Thyroid gland (tissue), 4 donors: Measurements from ENCODE around the gene VAMP5.
A peak's percentile ranks its signal among the peaks of the same experiment; 100 is the strongest.

Experiments used
- POLR2A ChIP-seq, 2 donors: fragments of 450-650 bp; IDR thresholded peaks; one replicate each; pipeline ENCODE4 v1.6.1; 2017; ENCODE audit warnings: antibody characterized with exemption in 2 of 2, mild to moderate bottlenecking in 2 of 2, moderate library complexity in 1 of 2
- TF ChIP-seq, protein P1 (sequence below), 6 experiments: fragments of 200-600 bp in 3 of 6; fragments of 450-650 bp in 3 of 6; sonication (generic) in 3 of 6; IDR thresholded peaks; one replicate each; pipeline ENCODE4 v1.5.1; 2016 to 2019; ENCODE audit warnings: antibody characterized with exemption in 6 of 6, mild to moderate bottlenecking in 2 of 6, inconsistent platforms in 1 of 6, moderate library complexity in 1 of 6

DNA sequence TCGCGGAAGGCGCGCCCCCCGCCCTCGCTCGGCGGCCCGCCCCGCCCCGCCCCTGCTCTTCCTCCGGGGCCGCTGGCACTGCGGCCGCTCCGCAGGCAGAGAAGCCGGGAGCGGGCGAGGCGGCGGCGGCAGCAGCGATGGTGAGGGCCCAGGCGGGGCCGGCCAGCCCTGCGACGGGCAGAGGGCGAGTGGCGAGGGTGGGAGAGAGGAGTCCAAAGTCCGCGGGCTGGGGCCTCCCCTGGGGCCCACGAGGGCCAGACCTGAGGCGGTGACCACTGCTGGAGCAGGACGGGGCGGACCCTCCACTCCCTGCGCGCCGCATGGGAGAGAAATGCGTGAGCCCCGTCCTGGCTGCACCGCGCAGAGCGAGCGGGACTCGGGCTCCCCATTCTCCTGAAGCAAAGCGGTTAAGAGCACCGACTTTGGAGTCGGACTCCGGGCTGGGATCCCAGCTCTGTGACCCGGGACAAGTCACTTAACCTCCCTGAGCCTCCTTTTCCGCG lies at the start of gene VAMP5:
- TF ChIP-seq, protein P1, sequence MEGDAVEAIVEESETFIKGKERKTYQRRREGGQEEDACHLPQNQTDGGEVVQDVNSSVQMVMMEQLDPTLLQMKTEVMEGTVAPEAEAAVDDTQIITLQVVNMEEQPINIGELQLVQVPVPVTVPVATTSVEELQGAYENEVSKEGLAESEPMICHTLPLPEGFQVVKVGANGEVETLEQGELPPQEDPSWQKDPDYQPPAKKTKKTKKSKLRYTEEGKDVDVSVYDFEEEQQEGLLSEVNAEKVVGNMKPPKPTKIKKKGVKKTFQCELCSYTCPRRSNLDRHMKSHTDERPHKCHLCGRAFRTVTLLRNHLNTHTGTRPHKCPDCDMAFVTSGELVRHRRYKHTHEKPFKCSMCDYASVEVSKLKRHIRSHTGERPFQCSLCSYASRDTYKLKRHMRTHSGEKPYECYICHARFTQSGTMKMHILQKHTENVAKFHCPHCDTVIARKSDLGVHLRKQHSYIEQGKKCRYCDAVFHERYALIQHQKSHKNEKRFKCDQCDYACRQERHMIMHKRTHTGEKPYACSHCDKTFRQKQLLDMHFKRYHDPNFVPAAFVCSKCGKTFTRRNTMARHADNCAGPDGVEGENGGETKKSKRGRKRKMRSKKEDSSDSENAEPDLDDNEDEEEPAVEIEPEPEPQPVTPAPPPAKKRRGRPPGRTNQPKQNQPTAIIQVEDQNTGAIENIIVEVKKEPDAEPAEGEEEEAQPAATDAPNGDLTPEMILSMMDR (IDR thresholded peaks at IDR 0.05) = no peak
- TF ChIP-seq POLR2A (IDR thresholded peaks at IDR 0.05) = peak in 1 of 2 donors; percentile 20
